Measurements from ENCODE around the gene TASL. TPM values are rescaled to one million over a fixed set of nuclear protein-coding genes. Genes with fewer than 3 reads are reported as not detected.

Gene TASL
- total RNA-seq, 1 donor from 2014 or later = not detected

GRCh38 chrX:30521440-30522182 lies 56.0 kb downstream of the TASL start:
- H3K36me3 ChIP-seq = no peaks in the 10 kb centered on the region
- no peak overlapping the region for H3K27ac ChIP-seq
- Mint-ChIP-seq H3K9me3 (no peaks in the 10 kb centered on the region), H3K36me3 (no peaks in the 10 kb centered on the region), H3K27me3 (ENCODE audit: insufficient read depth, low read depth) (no peaks in the 10 kb centered on the region), H3K4me1 (peaks cover 13% of the 10 kb centered on the region), H3K27ac (no peak overlapping the region), H3K4me3 (peak overlapping the region; percentile 9)
- no peaks in the 10 kb centered on the region for H3K79me2 ChIP-seq (ENCODE audit: low read depth)
- no peaks in the 10 kb centered on the region for H3K27me3 ChIP-seq
- H3K9me3 ChIP-seq (ENCODE audit: low read depth) = peaks cover 3% of the 10 kb centered on the region
- no peaks in the 10 kb centered on the region for H3K4me1 ChIP-seq
- H3K4me3 ChIP-seq = no peak overlapping the region
- H4K20me1 ChIP-seq (ENCODE audit: low read depth) = no peaks in the 10 kb centered on the region
- H2AFZ ChIP-seq (replicated peaks) = no peak overlapping the region
- TF ChIP-seq CTCF (IDR thresholded peaks at IDR 0.05) = no peak
- TF ChIP-seq EZH2phosphoT487 (IDR thresholded peaks at IDR 0.05) = no peak
- no peak for TF ChIP-seq EZH2 (IDR thresholded peaks at IDR 0.05)
- no peak overlapping the region for H3K9ac ChIP-seq
- H3K4me2 ChIP-seq = no peak overlapping the region
- no peaks in the 10 kb centered on the region for H3F3A ChIP-seq (ENCODE audit: low read depth)
- DNase-seq (ENCODE audit: low spot score) = peak; percentile 25

- Histone ChIP-seq H3K36me3 (no peaks in the 10 kb centered on the region), H3K79me2 (ENCODE audit: low read depth) (no peaks in the 10 kb centered on the region), H3K27ac (no peak overlapping the region), H3K4me2 (no peak overlapping the region), H3K9me3 (ENCODE audit: low read depth) (peaks cover 4% of the 10 kb centered on the region), H3K27me3 (no peaks in the 10 kb centered on the region), H3K4me1 (no peaks in the 10 kb centered on the region), H2AFZ (replicated peaks) (no peak overlapping the region), H3F3A (ENCODE audit: low read depth) (no peaks in the 10 kb centered on the region), H3K9ac (no peak overlapping the region), H4K20me1 (ENCODE audit: low read depth) (no peaks in the 10 kb centered on the region), H3K4me3 (no peak overlapping the region)
- no peak overlapping the region for H3K4me3 Mint-ChIP-seq
- peak; percentile 6 for DNase-seq (ENCODE audit: low spot score)
- H3K27me3 Mint-ChIP-seq (ENCODE audit: insufficient read depth, low read depth) = peaks cover 2% of the 10 kb centered on the region
- H3K4me1 Mint-ChIP-seq = peaks cover 13% of the 10 kb centered on the region
- H3K9me3 Mint-ChIP-seq = no peaks in the 10 kb centered on the region
- H3K27ac Mint-ChIP-seq = no peak overlapping the region
- H3K36me3 Mint-ChIP-seq = no peaks in the 10 kb centered on the region
- no peak for TF ChIP-seq EZH2phosphoT487 (IDR thresholded peaks at IDR 0.05)
- no peak for TF ChIP-seq EZH2 (IDR thresholded peaks at IDR 0.05)
- peak; percentile 60 for TF ChIP-seq CTCF (IDR thresholded peaks at IDR 0.05)
Measured at GRCh38 chrX:30513284-30513683, 64.3 kb downstream of the TASL start.

Small RNA genes lying within 50 kb of the gene (small RNA-seq; reads per million reads assigned to genes)
- gene CKS1BP6 = not detected

Other genes starting within 250 kb of the TASL start
- 2.8 and 4.4 TPM in 2 replicates for gene GK, start 75.7 kb upstream of the TASL start, total RNA-seq (ENCODE audit: low replicate concordance)